Measurements from ENCODE around the gene NFS1.

Gene NFS1

DNA sequence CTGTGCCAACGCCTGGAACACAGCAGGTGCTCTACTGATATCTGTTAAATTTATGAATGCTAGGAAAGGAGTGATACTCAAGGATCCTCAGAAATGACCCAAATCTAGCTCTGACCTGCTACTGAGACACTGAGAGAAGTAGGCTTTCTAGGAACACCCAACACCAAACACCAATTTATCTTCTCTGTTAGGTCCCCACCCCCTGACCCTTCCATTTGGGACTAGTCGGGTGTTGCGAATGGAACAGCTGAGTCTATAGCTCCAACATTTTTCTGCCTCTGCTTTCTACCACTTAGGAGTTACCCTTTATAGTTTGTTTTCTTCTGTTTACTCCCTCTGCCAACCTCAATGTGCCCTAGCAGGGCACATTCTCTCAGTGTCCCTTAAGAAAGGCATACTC lies 58.4 kb downstream of the NFS1 start:
- TF ChIP-seq, protein P1, sequence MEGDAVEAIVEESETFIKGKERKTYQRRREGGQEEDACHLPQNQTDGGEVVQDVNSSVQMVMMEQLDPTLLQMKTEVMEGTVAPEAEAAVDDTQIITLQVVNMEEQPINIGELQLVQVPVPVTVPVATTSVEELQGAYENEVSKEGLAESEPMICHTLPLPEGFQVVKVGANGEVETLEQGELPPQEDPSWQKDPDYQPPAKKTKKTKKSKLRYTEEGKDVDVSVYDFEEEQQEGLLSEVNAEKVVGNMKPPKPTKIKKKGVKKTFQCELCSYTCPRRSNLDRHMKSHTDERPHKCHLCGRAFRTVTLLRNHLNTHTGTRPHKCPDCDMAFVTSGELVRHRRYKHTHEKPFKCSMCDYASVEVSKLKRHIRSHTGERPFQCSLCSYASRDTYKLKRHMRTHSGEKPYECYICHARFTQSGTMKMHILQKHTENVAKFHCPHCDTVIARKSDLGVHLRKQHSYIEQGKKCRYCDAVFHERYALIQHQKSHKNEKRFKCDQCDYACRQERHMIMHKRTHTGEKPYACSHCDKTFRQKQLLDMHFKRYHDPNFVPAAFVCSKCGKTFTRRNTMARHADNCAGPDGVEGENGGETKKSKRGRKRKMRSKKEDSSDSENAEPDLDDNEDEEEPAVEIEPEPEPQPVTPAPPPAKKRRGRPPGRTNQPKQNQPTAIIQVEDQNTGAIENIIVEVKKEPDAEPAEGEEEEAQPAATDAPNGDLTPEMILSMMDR (IDR thresholded peaks at IDR 0.05; ENCODE audit: insufficient read depth, low read depth, low read length, missing control alignments): no peak
- no peak overlapping the region for H3K4me3 ChIP-seq (ENCODE audit: low read depth, low read length)
- no peak for DNase-seq (ENCODE audit: low read depth)

DNA sequence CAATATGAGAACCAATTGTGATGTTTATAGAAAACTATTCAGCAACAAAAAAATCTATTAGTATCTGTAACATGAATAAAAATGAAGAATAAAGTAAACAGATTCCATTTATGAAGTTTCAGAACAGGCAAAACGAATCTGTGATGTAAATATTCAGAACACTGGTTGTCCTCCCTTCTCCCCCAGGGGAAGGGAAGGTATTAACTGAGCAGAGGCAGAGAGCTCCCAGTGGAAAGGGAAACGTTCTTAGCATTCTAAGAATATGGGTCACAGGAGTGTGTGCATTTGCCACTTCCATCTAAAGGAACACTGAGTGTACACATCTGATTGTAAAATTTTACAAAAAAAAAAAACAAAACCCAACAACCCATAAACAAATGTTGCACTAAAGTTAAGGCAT lies 60.4 kb downstream of the NFS1 start:
- TF ChIP-seq, protein P1 (IDR thresholded peaks at IDR 0.05; ENCODE audit: insufficient read depth, low read depth, low read length, missing control alignments): no peak

DNA sequence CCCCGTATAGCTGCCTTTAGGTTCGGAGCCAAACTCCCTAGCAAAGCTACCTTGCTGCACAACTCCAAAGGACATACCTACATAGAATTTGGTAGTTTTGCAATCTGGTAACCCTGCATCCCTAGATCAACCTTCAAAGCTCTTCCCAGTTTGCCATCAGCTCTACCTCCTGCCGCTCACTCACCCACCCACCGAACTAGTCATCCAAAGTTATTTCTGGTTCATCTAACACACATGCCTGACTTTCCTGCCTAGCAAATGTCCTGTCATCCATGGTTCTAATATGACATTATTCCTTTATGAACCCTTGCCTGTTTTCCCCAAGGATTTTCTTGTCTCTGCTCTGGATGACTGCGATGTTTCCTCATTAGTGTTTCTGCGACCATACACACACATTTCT lies 61.9 kb downstream of the NFS1 start:
- TF ChIP-seq, protein P1 (IDR thresholded peaks at IDR 0.05; ENCODE audit: insufficient read depth, low read depth, low read length, missing control alignments): no peak
- H3K4me3 ChIP-seq (ENCODE audit: low read depth, low read length): no peak overlapping the region
- no peak for DNase-seq (ENCODE audit: low read depth)

More for the DNA sequence above, 60.4 kb downstream of the NFS1 start:
- no peak overlapping the region for H3K4me3 ChIP-seq (ENCODE audit: low read depth, low read length)
- no peak for DNase-seq (ENCODE audit: low read depth)

DNA sequence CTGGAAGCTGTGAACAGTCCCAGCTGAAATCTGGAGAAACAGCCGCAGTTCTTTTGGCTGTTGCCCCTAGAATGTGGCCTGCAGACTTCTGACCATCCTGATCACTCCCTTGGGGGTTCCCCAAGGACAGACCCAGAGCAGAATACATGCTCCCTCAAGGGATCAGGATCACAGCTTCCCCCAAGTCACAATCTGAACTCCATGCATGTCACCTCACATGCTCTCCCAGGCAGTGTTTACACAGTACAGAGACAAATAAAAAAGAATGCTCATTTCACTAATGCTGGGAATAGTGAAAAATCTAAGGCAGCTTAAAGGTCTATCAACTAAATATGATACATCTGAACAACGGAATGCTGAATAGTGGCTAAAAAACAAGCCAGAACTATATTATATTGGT lies 63.1 kb downstream of the NFS1 start:
- no peak overlapping the region for H3K4me3 ChIP-seq (ENCODE audit: low read depth, low read length)
- TF ChIP-seq, protein P1 (IDR thresholded peaks at IDR 0.05; ENCODE audit: insufficient read depth, low read depth, low read length, missing control alignments): no peak
- DNase-seq (ENCODE audit: low read depth): no peak

DNA sequence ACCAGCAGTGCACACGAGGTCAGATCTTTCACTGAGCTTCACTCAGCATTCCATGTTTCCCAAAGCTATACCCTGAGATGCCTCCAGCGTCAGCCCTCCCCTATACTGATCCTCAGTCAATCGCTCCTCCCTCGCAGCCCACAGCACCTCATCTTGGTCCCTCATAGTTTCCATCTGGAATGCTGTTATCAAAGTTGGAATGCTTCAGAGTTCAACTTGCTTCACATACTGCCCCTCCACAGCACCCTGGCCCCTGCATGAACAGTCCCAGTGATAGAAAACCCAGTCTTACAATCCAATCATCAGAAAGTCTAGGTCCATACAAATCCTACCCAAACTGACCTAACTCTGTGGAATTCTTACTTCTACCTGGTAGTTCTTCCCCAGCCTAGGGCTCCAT lies 63.5 kb downstream of the NFS1 start:
- DNase-seq (ENCODE audit: low read depth): no peak
- no peak overlapping the region for H3K4me3 ChIP-seq (ENCODE audit: low read depth, low read length)
- TF ChIP-seq, protein P1 (IDR thresholded peaks at IDR 0.05; ENCODE audit: insufficient read depth, low read depth, low read length, missing control alignments): no peak

DNA sequence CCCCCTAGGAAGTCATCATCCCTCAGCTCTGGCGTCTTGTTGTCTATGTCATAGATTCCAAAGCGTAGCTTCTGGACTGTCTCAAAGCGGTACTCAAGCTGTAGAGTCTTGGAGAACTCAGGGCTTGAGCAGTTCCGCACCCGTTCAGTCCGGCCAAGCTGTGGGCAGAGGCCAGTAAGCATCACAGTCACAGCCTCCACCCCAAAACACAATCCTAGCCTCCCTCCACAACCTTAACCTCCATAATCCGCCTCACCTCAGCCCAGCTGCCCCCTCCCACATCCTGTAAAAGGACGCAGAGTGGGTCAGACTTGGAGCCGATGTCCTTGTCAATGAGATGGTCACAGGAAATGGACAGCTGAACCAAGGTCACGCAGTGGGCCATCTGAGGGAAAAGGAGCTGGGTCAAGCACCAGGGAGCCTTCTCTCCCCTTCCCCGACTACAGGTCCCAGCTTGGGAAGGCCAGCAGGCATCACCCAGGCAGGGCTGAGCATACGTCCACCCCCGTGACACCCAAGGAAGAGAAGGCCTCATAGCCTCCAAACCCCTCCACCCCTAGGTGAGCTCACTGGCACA lies 66.5 kb downstream of the NFS1 start:
- TF ChIP-seq, protein P1 (IDR thresholded peaks at IDR 0.05; ENCODE audit: insufficient read depth, low read depth, low read length, missing control alignments): no peak
- H3K4me3 ChIP-seq (ENCODE audit: low read depth, low read length): no peak overlapping the region
- DNase-seq (ENCODE audit: low read depth): no peak

DNA sequence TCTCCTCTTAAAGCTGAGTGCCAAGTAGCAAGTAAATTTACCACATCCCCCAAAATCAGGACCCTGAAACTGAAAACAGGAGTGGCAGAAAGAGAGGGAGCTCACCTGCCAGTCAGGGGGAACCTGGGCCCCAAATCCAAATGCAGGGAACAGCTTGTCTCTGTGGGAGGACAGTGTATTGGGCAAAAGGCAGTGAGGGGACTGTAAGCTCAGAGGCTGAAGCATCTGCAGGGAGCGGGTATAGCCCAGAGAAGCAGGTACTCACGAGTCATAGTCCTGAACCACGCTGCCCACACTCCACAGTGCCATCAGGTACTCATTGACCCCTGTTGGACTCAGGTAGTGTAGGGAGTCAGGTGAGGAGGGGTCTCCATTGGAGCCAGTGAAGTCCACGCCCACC lies 68.5 kb downstream of the NFS1 start:
- DNase-seq (ENCODE audit: low read depth): no peak
- TF ChIP-seq, protein P1 (IDR thresholded peaks at IDR 0.05; ENCODE audit: insufficient read depth, low read depth, low read length, missing control alignments): no peak
- no peak overlapping the region for H3K4me3 ChIP-seq (ENCODE audit: low read depth, low read length)
